ENCODE measurements around the gene LHFPL2.

DNA sequence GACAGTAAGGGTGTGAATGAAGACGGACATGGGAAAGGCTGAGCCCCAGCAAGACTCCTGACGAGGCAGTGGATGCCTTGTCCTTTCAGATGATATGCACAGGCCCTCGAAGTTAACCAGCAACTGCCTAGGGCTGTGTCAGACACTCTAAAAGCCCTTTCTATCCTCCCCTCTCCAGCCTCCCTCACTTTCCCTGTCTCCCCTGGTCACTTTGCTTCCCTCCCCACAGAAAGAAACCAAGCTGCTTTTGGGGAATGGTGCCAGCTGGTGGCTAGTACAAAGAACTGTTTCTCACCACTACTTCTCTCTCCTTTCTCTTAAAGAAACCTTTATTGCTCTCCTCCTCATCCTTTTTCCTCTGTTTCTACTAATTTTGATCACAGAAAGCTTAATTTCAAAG, 21.4 kb downstream of the LHFPL2 start:
- TF ChIP-seq CTCF (IDR thresholded peaks at IDR 0.05): no peak
- TF ChIP-seq EP300 (IDR thresholded peaks at IDR 0.05): no peak
